ENCODE measurements around the gene CLCN5.
A peak's percentile ranks its signal among the peaks of the same experiment; 100 is the strongest.
"Not testable (repeated sequence)": the region's sequence is repeated elsewhere in the genome, so short reads cannot be mapped to it uniquely, and the experiment has no call there.

CLCN5 gene

DNA sequence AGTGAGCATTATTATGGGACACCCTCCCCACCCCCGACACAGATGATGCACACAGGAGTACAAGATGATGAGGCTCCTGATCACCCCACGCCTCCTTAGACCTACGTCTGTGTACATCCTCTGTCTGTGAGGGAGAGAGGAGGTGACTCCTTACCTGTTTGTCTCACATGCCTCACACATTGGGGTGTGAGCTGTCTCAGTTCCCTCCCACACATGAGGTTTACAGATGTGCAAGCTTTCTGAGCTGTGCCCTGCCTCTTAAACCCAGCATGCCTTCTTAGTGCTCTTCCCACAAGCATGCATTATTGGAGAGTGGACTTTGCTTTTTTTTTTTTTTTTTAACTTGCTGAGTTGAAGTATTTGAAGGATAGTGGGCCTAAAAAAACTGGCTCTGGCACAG, 76.7 kb downstream of the CLCN5 start:
- DNase-seq, result no peak

DNA sequence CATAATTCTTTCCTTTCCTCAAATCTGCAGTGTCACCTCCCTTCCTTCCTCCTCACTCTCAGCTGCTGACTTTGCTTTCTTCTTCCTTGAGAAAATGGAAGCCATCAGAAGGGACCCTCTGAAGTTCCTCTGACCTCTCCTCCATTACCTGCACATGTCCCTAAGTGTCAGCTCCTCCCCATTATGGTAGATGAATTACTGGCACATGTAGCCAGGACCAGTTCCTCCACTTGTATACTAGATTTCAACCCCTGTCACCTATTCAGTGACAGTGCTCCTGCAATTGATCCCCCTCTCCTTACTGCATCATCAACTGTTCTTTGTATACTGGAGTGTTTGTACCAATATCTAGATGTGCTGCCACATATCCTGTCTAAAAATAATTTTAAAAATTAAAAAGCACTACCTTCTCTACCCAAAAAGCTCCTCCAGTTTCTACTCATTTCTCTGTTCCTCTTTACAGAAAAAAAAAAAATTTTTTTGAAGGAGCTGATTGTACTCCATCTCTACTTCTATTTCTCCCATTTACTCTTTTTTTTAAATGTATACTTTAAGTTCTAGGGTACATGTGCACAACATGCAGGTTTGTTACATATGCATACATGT, 78.6 kb downstream of the CLCN5 start:
- DNase-seq, result no peak

DNA sequence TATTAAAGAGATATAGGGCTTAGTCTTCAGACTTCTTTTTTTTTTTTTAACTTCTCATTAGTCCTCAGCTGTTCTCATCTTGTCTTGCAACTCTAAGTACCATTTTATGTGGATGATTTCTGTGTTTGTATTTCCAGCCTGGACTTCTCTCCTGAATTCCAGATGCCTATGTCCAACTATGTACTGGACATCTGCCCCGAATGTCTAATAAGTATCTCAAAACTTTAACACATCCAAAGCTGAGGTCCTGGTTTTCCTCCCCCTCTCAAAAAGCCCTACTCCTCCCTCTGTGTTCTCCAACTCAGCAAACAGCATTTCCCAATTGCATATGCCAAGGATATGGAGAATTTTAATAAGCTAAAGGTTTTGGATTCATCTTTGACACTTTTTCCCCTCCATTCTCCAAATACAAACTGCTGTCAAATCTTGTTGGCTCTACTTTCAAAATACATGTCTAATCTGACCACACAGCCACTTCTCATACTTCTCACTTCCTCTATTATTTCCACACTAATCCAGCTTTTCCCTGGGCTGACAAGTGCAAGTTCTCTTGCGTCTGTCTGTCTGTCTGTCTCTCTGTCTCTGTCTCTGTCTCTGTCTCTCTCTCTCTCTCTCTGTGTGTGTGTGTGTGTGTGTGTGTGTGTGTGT, 79.8 kb downstream of the CLCN5 start:
- DNase-seq, result no peak

DNA sequence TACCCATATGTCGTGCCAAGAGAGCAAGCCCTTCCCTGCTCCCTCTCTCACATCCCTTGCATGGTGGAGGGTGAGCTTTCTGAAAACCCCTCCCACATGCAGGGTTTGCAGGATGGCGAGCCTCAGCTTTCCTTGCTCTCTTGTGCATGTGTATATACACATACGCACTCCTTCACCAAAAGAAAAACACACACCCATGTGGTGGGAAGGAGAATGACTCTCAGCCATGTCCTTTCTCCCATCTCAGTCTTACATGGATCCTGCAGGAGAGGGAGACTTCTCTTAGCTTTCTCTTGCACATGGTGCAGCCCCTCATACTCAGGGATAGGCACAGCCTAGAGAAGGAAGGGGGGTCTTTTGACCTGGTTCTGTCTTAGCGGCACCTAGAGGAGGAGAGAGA, 81.1 kb downstream of the CLCN5 start:
- DNase-seq, result no peak

DNA sequence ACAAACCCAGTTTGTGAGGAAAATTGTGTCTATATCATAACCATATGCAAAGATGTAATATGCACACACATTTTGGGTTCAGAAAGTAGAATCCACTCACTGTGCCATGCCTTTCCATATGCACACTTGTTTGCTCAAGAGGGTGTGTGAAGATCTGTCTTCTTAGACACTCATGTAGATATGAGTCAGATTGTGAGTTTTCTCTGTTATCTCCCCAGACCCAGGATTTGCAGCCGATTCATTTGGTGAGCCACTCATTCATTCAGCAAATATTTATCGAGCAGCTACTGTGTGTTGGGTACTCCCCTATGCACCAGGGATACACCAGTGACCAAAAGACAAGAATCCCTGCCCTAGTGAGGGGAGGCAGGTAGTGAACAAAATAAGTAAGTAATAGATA, 81.5 kb downstream of the CLCN5 start:
- DNase-seq, result no peak

- not testable (repeated sequence) for DNase-seq
Measured at GRCh38 chrX:50025591-50025990, 103.2 kb downstream of the CLCN5 start.

- DNase-seq, result no peak
Measured at GRCh38 chrX:50035126-50035525, 112.7 kb downstream of the CLCN5 start.

DNA sequence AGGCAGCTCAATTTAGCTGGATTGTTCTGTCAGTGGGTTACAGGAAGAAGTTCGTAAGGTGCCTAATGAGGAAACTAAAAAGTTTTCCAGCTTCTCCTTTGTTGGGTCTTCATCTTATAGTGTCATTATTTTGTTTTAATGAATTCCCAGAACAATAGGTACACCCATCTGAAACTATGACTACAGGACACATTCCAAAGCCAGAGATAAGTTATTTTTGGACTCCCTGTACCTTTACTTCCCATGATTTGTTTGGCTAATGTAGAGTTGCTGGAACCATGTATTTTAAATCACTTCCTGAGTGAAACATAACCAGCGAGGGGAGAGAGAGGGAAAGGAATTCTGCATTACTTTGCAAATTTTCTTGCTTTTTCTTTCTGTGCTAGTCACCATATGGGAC, 114.0 kb downstream of the CLCN5 start:
- no peak for DNase-seq

GRCh38 chrX:50045823-50046222, 123.4 kb downstream of the CLCN5 start:
- DNase-seq, result no peak

GRCh38 chrX:50049228-50049627, 126.8 kb downstream of the CLCN5 start:
- DNase-seq, result no peak

DNA sequence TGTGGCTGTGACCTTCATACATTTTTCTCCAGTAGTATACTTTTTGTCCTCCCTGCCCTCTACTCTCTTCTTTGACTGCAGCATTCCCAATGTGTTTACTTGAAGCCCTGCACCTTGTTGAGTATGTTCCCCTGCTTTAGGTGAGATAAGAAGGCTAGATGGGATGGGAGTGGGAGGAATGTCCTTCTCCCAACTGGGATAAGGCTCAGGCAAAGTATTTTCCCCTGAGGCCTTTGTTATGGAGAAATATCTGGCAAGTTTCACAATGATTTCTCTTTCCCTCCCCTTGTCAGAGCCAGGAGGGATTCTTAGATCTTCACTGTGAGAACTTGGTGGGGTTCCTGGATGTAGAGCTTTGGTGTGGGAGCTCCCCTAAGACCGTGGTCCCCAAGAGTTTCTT, 131.8 kb downstream of the CLCN5 start:
- DNase-seq, result no peak

DNA sequence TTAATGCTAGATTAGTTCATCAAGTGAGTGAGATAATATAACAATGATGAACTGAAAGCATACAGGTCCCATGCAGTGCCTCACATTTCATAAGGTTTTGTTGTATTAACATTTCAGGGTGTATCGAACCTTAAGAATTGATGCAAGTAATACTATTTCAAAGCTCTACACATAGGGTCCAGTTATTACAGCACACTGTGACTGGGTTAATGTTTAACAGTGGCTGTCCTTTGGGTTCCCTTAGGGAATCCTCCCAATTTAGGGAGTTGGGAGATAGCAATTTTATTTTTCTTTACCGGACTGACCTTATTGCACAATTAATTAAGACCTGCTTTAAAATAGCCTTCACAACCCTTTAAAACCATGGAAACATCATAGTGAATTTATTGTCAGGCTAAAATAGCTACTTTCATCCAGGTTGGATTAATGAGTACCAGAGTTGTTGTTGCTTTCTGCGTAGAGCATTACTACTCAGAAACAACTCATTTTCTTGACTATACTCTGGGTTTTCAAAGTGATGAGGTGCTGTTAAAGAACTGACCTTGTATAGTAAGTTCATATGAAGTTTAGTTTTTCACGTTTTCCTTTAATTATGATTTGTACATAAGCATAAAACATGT, 144.0 kb downstream of the CLCN5 start:
- no peak for DNase-seq

GRCh38 chrX:50067435-50068284, 145.3 kb downstream of the CLCN5 start:
- DNase-seq, result peak; percentile 58

DNA sequence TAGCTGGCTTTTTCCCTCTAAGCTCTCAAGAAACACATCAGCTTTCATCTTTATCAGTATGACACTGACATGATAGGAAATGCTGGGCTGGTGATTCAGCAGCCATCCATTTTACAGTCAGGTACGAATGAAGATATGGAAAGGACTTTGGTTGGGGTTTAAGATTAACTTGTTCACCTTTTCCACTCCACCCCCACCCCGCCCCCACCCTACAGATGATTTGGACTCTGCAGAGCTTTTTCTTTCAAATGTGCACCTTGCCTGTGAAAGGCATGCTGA, 145.8 kb downstream of the CLCN5 start:
- DNase-seq, result no peak

- DNase-seq, result no peak
Measured at GRCh38 chrX:50068893-50069292, 146.5 kb downstream of the CLCN5 start.

DNA sequence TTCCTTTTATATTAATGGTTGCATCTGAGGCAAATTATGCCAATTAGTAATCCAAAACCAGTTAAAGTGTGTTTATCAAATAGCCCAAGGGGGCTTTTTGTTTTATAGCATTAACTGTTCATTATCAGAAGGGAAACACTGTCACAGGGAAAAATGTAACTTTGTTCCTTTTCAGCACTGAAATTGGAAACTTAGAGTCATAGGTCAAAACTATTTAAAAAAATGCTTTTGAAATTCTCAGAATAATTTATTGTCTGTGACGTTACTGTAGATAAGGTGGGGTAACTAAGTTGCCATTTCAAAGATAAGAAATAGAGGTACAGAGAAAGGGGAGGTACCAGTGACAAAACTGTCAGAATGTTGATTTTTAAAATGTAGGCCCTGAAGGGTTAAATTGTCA, 149.1 kb downstream of the CLCN5 start:
- DNase-seq, result peak; percentile 1

DNA sequence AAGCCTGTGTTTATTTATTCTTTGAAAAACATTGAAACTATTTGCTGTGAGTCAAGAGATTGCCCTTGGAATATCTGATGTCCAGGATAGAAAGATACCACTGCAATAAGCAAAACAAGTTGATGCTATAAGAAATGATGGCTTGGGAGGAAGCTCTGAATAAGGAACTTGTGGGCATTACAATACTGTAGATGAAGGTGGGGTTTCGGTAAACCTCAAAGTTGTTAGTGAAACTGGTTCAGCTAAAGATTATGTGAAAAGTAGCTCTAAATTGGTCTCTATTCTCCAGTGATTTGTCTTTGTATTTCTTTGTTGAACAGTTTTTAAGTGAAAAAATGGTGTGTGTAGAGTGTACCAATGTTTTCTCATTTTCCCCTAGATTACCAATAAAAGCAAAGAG, 149.7 kb downstream of the CLCN5 start:
- no peak for DNase-seq

GRCh38 chrX:50073601-50074000, 151.2 kb downstream of the CLCN5 start:
- DNase-seq, result no peak

DNA sequence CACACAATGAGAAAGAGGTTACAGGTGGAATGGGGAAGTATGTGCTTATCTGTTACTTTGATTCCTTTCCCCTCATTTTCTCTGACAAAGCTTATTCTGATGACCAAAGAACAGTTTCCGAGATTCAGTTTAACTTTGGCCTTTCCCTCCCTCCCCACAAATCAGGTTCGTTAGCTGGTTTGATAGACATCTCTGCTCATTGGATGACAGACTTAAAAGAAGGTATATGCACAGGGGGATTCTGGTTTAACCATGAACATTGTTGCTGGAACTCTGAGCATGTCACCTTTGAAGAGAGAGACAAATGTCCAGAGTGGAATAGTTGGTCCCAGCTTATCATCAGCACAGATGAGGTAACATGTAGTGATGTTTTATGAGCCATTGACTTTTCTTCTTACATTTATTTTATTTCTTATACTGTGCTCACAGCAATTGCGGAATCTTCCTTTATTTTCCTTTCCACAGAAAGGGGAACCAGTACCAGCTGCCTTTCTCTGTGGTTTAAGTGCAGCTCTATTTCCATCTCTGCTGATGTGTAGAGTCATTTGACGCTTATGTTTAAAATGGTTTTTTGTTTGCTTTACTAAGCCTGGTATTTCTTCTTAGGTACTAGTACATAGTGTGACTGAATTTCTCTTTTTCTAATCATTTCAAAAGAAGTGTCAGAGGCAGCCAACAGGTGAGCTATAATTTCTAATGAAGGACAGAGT, 153.4 kb downstream of the CLCN5 start:
- no peak for DNase-seq

GRCh38 chrX:50081282-50081889, 159.0 kb downstream of the CLCN5 start:
- DNase-seq, result no peak

DNA sequence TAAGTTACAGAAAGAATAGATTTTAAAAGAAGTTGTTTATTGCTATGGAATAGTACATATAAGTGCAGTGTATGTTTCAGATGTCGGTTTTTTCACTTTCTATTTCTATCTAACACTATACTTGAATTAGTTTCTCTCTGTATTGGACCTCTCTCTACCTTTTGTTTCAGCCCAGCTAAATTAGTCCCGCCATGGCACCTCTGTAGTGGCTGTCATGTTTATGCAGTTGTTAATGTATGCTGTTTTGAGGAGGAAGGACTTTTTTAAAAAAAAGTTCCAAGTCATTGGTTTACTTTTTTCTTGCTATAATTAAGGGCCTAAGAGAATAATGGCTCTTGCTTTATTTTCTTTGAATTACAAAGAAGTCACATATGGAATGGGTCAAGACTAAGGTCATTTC, 160.3 kb downstream of the CLCN5 start:
- DNase-seq, result no peak

DNA sequence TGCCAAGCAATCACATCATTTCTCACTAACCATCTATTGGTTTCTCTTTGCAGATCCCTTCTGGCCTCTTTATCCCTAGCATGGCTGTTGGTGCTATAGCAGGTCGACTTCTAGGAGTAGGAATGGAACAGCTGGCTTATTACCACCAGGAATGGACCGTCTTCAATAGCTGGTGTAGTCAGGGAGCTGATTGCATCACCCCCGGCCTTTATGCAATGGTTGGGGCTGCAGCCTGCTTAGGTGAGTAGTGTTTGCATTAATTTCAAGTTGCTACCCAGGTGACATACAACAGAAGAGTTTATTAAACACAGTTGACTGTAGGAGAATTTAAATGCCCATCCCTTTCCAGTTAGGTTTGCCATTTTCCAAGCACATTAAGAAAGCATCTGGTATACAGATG, 166.2 kb downstream of the CLCN5 start:
- no peak for DNase-seq

GRCh38 chrX:50093625-50094024, 171.2 kb downstream of the CLCN5 start:
- DNase-seq, result no peak
